ENCODE measurements around the gene TFAP2E. TPM values are rescaled to one million over a fixed set of nuclear protein-coding genes. Genes with fewer than 3 reads are reported as not detected.
"Not testable (repeated sequence)": the region's sequence is repeated elsewhere in the genome, so short reads cannot be mapped to it uniquely, and the experiment has no call there.

TFAP2E gene
- total RNA-seq, 1 donor: 0.18 TPM

DNA sequence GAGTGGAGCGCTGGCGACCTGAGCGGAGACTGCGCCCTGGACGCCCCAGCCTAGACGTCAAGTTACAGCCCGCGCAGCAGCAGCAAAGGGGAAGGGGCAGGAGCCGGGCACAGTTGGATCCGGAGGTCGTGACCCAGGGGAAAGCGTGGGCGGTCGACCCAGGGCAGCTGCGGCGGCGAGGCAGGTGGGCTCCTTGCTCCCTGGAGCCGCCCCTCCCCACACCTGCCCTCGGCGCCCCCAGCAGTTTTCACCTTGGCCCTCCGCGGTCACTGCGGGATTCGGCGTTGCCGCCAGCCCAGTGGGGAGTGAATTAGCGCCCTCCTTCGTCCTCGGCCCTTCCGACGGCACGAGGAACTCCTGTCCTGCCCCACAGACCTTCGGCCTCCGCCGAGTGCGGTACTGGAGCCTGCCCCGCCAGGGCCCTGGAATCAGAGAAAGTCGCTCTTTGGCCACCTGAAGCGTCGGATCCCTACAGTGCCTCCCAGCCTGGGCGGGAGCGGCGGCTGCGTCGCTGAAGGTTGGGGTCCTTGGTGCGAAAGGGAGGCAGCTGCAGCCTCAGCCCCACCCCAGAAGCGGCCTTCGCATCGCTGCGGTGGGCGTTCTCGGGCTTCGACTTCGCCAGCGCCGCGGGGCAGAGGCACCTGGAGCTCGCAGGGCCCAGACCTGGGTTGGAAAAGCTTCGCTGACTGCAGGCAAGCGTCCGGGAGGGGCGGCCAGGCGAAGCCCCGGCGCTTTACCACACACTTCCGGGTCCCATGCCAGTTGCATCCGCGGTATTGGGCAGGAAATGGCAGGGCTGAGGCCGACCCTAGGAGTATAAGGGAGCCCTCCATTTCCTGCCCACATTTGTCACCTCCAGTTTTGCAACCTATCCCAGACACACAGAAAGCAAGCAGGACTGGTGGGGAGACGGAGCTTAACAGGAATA lies 4.2 kb downstream of the TFAP2E start:
- TF ChIP-seq, protein P1, sequence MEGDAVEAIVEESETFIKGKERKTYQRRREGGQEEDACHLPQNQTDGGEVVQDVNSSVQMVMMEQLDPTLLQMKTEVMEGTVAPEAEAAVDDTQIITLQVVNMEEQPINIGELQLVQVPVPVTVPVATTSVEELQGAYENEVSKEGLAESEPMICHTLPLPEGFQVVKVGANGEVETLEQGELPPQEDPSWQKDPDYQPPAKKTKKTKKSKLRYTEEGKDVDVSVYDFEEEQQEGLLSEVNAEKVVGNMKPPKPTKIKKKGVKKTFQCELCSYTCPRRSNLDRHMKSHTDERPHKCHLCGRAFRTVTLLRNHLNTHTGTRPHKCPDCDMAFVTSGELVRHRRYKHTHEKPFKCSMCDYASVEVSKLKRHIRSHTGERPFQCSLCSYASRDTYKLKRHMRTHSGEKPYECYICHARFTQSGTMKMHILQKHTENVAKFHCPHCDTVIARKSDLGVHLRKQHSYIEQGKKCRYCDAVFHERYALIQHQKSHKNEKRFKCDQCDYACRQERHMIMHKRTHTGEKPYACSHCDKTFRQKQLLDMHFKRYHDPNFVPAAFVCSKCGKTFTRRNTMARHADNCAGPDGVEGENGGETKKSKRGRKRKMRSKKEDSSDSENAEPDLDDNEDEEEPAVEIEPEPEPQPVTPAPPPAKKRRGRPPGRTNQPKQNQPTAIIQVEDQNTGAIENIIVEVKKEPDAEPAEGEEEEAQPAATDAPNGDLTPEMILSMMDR (IDR thresholded peaks at IDR 0.05; ENCODE audit: insufficient read depth, low read length): no peak
- DNase-seq (ENCODE audit: low read depth): no peak
- no peak overlapping the region for H3K4me3 ChIP-seq (ENCODE audit: low read depth, low read length)

DNA sequence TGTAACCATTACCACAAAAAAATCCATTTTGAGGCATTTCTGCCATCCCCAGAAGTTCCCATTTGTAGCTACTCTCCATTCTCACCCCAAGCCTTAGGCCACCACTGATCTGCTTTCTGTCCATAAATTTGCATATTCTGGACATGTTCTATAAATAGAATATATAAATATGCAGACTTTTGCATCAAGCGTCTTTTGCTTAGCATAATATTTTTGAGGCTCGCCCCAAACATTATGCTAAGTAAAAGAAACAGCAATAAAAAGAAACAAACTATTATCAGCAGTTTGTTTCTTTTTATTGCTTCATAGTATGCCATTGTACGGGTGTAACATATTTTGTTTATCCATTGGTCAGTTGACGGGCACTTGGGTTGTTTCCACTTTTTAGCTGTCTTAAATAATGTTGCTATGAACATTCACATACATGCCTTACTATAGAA lies 7.9 kb downstream of the TFAP2E start:
- TF ChIP-seq, protein P1 (IDR thresholded peaks at IDR 0.05; ENCODE audit: insufficient read depth, low read length): no peak
- H3K4me3 ChIP-seq (ENCODE audit: low read depth, low read length): no peak overlapping the region
- DNase-seq (ENCODE audit: low read depth): no peak

DNA sequence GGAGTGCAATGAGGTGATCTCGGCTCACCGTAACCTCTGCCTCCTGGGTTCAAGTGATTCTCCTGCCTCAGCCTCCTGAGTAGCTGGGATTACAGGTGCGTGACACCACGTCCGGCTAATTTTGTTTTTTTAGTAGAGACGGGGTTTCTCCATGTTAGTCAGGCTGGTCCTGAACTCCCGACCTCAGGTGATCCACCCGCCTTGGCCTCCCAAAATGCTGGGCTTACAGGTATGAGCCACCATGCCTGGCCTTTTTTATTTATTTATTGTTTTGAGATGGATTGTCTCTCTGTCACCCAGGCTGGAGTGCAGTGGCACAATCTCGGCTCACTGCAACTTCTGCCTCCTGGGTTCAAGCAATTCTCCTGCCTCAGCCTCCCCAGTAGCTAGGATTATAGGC lies 8.5 kb downstream of the TFAP2E start:
- H3K4me3 ChIP-seq (ENCODE audit: low read depth, low read length); DNase-seq (ENCODE audit: low read depth): not testable (repeated sequence)

DNA sequence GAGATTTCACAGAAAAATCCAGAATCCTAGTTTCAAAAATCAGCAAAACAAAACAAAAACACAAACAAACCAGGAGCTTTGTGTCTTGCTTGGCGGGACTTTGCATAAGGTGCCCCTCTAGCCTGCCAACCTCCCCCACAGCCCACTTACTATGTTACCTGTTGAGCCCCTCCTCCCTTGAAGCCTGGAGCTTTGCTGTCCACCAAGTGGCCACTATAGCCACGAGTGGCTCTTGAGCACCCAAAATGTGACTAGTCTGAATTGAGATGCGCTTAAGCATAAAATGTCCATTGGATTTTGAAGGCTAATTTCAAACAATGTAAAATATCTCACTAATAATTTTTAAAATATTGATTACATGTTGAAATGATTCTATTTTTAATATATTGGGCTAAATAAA lies 12.2 kb downstream of the TFAP2E start:
- TF ChIP-seq, protein P1 (IDR thresholded peaks at IDR 0.05; ENCODE audit: insufficient read depth, low read length): no peak
- DNase-seq (ENCODE audit: low read depth): no peak
- no peak overlapping the region for H3K4me3 ChIP-seq (ENCODE audit: low read depth, low read length)

DNA sequence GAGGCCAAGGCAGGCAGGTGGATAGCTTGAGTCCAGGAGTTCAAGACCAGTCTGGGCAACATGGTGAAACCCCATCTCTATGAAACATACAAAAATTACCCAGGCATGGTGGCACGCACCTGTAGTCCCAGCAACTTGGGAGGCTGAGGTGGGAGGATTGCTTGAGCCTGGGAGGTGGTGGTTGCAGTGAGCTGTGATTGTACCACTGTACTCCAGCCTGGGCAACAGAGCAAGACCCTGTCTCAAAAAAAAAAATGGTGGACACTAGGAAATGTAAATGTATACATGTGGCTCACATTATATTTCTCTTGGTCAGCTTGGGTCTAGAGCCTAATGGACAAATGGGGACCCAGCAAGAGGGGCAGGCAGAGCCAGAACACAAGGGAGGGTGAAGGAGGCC lies 12.7 kb downstream of the TFAP2E start:
- DNase-seq (ENCODE audit: low read depth); H3K4me3 ChIP-seq (ENCODE audit: low read depth, low read length): not testable (repeated sequence)

DNA sequence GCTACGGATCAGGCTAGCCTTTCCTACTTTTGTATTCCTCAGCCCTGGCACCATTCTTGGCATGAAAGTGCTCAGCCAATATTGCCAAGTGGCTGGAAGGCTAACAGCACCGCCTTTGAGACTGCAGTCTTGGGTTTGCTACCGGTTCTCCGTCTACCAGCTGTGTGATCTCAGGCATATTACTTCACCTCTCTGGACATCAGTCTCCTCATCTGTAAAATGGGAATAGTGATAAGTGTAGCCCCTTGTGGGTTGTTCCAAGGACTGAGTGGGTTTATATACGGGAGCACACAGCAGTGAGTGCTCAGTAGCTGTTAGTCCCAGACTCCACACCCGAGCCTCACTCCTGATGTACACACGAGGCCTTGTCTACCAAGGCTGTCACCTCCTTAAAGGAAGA lies 13.7 kb downstream of the TFAP2E start:
- no peak overlapping the region for H3K4me3 ChIP-seq (ENCODE audit: low read depth, low read length)
- TF ChIP-seq, protein P1 (IDR thresholded peaks at IDR 0.05; ENCODE audit: insufficient read depth, low read length): no peak
- DNase-seq (ENCODE audit: low read depth): no peak

DNA sequence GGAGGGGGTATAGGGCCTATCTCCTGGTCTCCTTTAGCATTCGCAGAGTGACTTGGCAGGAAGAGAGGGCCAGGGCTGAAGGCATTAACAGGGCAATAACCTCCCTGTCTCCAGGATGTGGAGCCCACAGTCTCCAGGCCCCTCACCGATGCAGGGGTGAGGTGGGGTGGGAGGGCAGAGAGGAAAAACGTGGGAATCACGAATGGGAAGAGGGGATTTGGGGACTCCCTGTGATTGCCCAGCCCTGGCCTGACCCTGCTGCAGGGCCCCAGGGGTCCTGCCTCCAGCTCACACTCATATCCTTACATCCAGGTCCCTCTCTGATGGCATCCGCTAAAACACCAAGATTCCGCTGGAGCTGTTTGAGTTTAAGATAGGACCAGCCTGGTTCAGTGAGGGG lies 14.6 kb downstream of the TFAP2E start:
- TF ChIP-seq, protein P1 (IDR thresholded peaks at IDR 0.05; ENCODE audit: insufficient read depth, low read length): no peak
- DNase-seq (ENCODE audit: low read depth): no peak
- H3K4me3 ChIP-seq (ENCODE audit: low read depth, low read length): no peak overlapping the region

All from fibroblast of the aortic adventitia (primary cell).